ENCODE data around the gene COL2A1.

Gene COL2A1

GRCh38 chr12:48001505-48002413, 2.5 kb downstream of the COL2A1 start:
- WGBS, 2 experiments (ENCODE audit: insufficient coverage in 2 of 2), result 1% methylated on average over 42 to 51 of the region's 57 CpGs
- Histone ChIP-seq H3K4me3 (ENCODE audit: extremely low read depth, insufficient read depth, low read length, poor library complexity, severe bottlenecking) (peak overlapping the region; percentile 46), H3K27ac (ENCODE audit: low read depth, low read length, severe bottlenecking) (peak overlapping the region; percentile 53)

GRCh38 chr12:48000878-48001504, 3.3 kb downstream of the COL2A1 start:
- Histone ChIP-seq H3K4me3 (ENCODE audit: extremely low read depth, insufficient read depth, low read length, poor library complexity, severe bottlenecking) (peak overlapping the region; percentile 46), H3K9me3 (ENCODE audit: control insufficient read depth, low read length) (no peaks in the 10 kb centered on the region), H3K27ac (ENCODE audit: low read depth, low read length, severe bottlenecking) (peak overlapping the region; percentile 53), H3K36me3 (ENCODE audit: control insufficient read depth, insufficient read depth, low read length) (peaks cover 2% of the 10 kb centered on the region), H3K4me1 (ENCODE audit: control insufficient read depth, insufficient read depth, low read length, poor library complexity, severe bottlenecking) (peaks cover 22% of the 10 kb centered on the region)
- WGBS, 2 experiments (ENCODE audit: insufficient coverage in 2 of 2), result 4% methylated on average over 15 to 17 of the region's 18 CpGs

More at GRCh38 chr12:48001505-48002413, 2.5 kb downstream of the COL2A1 start:
- Histone ChIP-seq H3K36me3 (ENCODE audit: control insufficient read depth, insufficient read depth, low read length) (peaks cover 2% of the 10 kb centered on the region), H3K9me3 (ENCODE audit: control insufficient read depth, low read length) (no peaks in the 10 kb centered on the region), H3K4me1 (ENCODE audit: control insufficient read depth, insufficient read depth, low read length, poor library complexity, severe bottlenecking) (peaks cover 22% of the 10 kb centered on the region)

DNA sequence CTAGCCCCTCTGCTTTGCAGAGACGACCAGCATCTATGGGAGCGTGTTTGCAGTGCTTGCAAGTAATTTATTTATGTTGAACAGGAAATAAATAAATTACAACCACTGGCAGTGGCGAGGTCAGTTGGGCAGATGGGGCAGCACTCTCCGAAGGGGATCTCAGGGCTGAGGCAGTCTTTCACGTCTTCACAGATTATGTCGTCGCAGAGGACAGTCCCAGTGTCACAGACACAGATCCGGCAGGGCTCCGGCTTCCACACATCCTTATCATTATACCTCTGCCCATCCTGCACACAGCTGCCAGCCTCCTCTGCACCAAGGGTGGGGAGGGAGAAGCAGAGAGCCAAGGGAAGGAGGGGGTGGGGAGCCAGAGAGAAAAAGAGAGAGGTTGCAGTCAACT, 4.5 kb downstream of the COL2A1 start:
- H3K36me3 ChIP-seq (ENCODE audit: control insufficient read depth, insufficient read depth, low read length), result peaks cover 2% of the 10 kb centered on the region
- peaks cover 18% of the 10 kb centered on the region for H3K4me1 ChIP-seq (ENCODE audit: control insufficient read depth, insufficient read depth, low read length, poor library complexity, severe bottlenecking)
- no peak overlapping the region for H3K4me3 ChIP-seq (ENCODE audit: extremely low read depth, insufficient read depth, low read length, poor library complexity, severe bottlenecking)
- 58 to 63% methylated on average over 3 to 5 of the region's 9 CpGs for WGBS, 2 experiments (ENCODE audit: insufficient coverage in 2 of 2)
- no peak overlapping the region for H3K27ac ChIP-seq (ENCODE audit: low read depth, low read length, severe bottlenecking)
- no peaks in the 10 kb centered on the region for H3K9me3 ChIP-seq (ENCODE audit: control insufficient read depth, low read length)

DNA sequence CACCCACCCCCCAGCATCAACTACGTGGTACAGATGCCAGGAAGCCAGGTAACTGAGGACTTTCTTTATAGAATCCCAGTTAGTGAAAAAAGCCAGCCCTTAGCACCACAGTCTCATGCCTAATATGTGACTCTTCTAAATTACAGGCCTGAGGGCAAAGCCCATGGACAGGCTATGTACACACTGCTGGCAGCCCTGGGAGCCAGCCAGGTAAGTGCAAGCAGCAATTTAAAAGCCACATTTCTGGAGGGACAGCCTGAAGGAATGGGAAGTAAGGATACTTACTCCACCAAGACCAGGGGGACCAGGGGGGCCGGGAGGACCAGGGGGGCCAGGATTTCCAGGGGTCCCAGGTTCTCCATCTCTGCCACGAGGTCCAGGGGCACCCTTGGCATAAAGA, 7.0 kb downstream of the COL2A1 start:
- no peaks in the 10 kb centered on the region for H3K9me3 ChIP-seq (ENCODE audit: control insufficient read depth, low read length)
- H3K4me1 ChIP-seq (ENCODE audit: control insufficient read depth, insufficient read depth, low read length, poor library complexity, severe bottlenecking), result peaks cover 4% of the 10 kb centered on the region
- no peak overlapping the region for H3K27ac ChIP-seq (ENCODE audit: low read depth, low read length, severe bottlenecking)
- no peak overlapping the region for H3K4me3 ChIP-seq (ENCODE audit: extremely low read depth, insufficient read depth, low read length, poor library complexity, severe bottlenecking)
- H3K36me3 ChIP-seq (ENCODE audit: control insufficient read depth, insufficient read depth, low read length), result peaks cover 2% of the 10 kb centered on the region
- 73 to 83% methylated on average over 2 to 3 of the region's 3 CpGs for WGBS, 2 experiments (ENCODE audit: insufficient coverage in 2 of 2)

- Histone ChIP-seq H3K4me3 (ENCODE audit: extremely low read depth, insufficient read depth, low read length, poor library complexity, severe bottlenecking) (no peak overlapping the region), H3K4me1 (ENCODE audit: control insufficient read depth, insufficient read depth, low read length, poor library complexity, severe bottlenecking) (peaks cover 3% of the 10 kb centered on the region), H3K27ac (ENCODE audit: low read depth, low read length, severe bottlenecking) (no peak overlapping the region), H3K9me3 (ENCODE audit: control insufficient read depth, low read length) (no peaks in the 10 kb centered on the region), H3K36me3 (ENCODE audit: control insufficient read depth, insufficient read depth, low read length) (peaks cover 2% of the 10 kb centered on the region)
- 95 to 100% methylated on average over 4 of the region's 4 CpGs for WGBS, 2 experiments (ENCODE audit: insufficient coverage in 2 of 2)
Observed at GRCh38 chr12:47995981-47996401, 8.3 kb downstream of the COL2A1 start.

GRCh38 chr12:47993491-47993890, 10.8 kb downstream of the COL2A1 start:
- Histone ChIP-seq H3K36me3 (ENCODE audit: control insufficient read depth, insufficient read depth, low read length) (peaks cover 2% of the 10 kb centered on the region), H3K4me3 (ENCODE audit: extremely low read depth, insufficient read depth, low read length, poor library complexity, severe bottlenecking) (no peak overlapping the region), H3K9me3 (ENCODE audit: control insufficient read depth, low read length) (no peaks in the 10 kb centered on the region), H3K4me1 (ENCODE audit: control insufficient read depth, insufficient read depth, low read length, poor library complexity, severe bottlenecking) (no peaks in the 10 kb centered on the region), H3K27ac (ENCODE audit: low read depth, low read length, severe bottlenecking) (no peak overlapping the region)
- WGBS, 2 experiments (ENCODE audit: insufficient coverage in 2 of 2), result 94 to 100% methylated on average over 5 of the region's 5 CpGs

- H3K27ac ChIP-seq (ENCODE audit: low read depth, low read length, severe bottlenecking), result no peak overlapping the region
- 90% methylated on average over 10 of the region's 10 CpGs for WGBS, 2 experiments (ENCODE audit: insufficient coverage in 2 of 2)
- H3K36me3 ChIP-seq (ENCODE audit: control insufficient read depth, insufficient read depth, low read length), result peaks cover 2% of the 10 kb centered on the region
- H3K9me3 ChIP-seq (ENCODE audit: control insufficient read depth, low read length), result no peaks in the 10 kb centered on the region
- no peaks in the 10 kb centered on the region for H3K4me1 ChIP-seq (ENCODE audit: control insufficient read depth, insufficient read depth, low read length, poor library complexity, severe bottlenecking)
- H3K4me3 ChIP-seq (ENCODE audit: extremely low read depth, insufficient read depth, low read length, poor library complexity, severe bottlenecking), result no peak overlapping the region
Observed at GRCh38 chr12:47992776-47993175, 11.5 kb downstream of the COL2A1 start.

DNA sequence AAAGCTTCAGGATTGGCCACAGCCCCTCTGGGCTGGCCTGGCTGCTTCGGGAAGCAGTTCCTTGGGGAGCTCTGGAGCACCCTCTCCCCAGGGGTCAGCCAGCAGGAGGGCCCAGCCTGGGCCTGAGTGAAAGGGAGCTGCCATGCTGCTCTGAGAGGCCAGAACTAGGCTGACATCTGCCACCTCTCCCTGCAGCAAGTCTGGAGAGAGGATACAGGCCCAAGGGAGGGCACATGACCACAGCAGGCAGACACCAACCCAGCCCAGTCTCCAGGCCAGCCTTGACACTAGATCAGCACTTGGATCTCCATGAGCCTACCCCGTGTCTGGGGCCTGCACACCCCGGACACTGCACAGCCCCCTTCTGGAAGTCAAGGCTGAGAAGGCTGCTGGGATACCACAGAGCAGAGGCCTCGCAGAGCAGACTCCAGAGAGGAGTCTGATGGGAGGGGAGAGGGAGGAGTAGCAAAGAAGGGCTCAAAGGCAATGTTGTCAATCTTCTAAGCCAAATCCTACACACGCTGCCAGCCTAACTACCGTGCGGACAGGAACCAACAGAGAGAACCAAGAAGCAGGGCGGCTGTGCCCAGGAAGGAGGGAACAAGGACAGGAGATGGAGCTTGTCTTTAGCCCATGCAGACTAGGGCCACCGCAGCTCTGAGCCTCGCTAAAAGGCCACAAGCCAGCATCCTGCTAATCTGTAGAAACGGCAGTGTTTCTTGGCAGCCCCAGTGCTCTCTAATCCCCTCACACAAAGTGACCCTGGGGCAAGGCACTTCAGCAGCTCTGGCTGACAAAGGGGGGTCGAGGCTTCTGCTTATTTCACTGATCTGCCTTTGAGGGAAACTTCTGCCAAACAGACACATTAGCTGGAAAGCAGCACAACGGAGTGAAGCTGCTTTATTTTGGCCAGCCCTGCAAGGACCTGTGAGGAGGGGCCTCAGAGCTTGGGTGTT, 12.9 kb downstream of the COL2A1 start:
- H3K4me1 ChIP-seq (ENCODE audit: control insufficient read depth, insufficient read depth, low read length, poor library complexity, severe bottlenecking), result no peaks in the 10 kb centered on the region
- H3K4me3 ChIP-seq (ENCODE audit: extremely low read depth, insufficient read depth, low read length, poor library complexity, severe bottlenecking), result no peak overlapping the region
- H3K36me3 ChIP-seq (ENCODE audit: control insufficient read depth, insufficient read depth, low read length), result no peaks in the 10 kb centered on the region
- H3K27ac ChIP-seq (ENCODE audit: low read depth, low read length, severe bottlenecking), result no peak overlapping the region
- no peaks in the 10 kb centered on the region for H3K9me3 ChIP-seq (ENCODE audit: control insufficient read depth, low read length)
- WGBS, 2 experiments (ENCODE audit: insufficient coverage in 2 of 2), result 92 to 94% methylated on average over 7 to 8 of the region's 13 CpGs

- Histone ChIP-seq H3K4me3 (ENCODE audit: extremely low read depth, insufficient read depth, low read length, poor library complexity, severe bottlenecking) (no peak overlapping the region), H3K9me3 (ENCODE audit: control insufficient read depth, low read length) (no peaks in the 10 kb centered on the region), H3K27ac (ENCODE audit: low read depth, low read length, severe bottlenecking) (no peak overlapping the region), H3K36me3 (ENCODE audit: control insufficient read depth, insufficient read depth, low read length) (no peaks in the 10 kb centered on the region), H3K4me1 (ENCODE audit: control insufficient read depth, insufficient read depth, low read length, poor library complexity, severe bottlenecking) (no peaks in the 10 kb centered on the region)
- WGBS, 2 experiments (ENCODE audit: insufficient coverage in 2 of 2), result 98 to 100% methylated on average over 4 to 6 of the region's 7 CpGs
Observed at GRCh38 chr12:47990351-47991105, 13.7 kb downstream of the COL2A1 start.

DNA sequence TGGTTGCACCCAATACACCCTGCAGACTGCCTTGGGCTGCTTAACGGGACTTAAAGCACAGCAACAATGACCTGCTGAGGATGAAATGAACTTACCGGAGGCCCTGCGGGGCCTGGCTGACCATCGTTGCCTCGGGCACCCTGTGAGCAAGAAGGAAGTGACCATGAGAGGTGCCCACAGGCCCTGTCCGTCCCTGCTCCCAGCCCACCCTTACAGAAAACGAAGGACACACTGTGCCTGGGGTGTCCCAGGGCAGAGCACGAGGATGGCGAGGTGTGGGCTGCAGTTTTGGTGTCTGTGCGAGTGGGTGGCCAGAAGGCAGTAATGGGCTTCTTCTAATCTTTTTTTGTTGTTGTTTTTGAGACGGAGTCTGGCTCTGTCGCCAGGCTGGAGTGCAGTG, 14.6 kb downstream of the COL2A1 start:
- Histone ChIP-seq H3K4me3 (ENCODE audit: extremely low read depth, insufficient read depth, low read length, poor library complexity, severe bottlenecking) (no peak overlapping the region), H3K36me3 (ENCODE audit: control insufficient read depth, insufficient read depth, low read length) (no peaks in the 10 kb centered on the region), H3K4me1 (ENCODE audit: control insufficient read depth, insufficient read depth, low read length, poor library complexity, severe bottlenecking) (no peaks in the 10 kb centered on the region), H3K27ac (ENCODE audit: low read depth, low read length, severe bottlenecking) (no peak overlapping the region), H3K9me3 (ENCODE audit: control insufficient read depth, low read length) (no peaks in the 10 kb centered on the region)
- WGBS, 2 experiments (ENCODE audit: insufficient coverage in 2 of 2), result 83 to 91% methylated on average over 9 of the region's 12 CpGs

Data from mesodermal cell (in vitro differentiated cells).